Measurements from ENCODE around the gene COPS4. TPM values are rescaled to one million over a fixed set of nuclear protein-coding genes. Genes with fewer than 3 reads are reported as not detected.
"Not testable (repeated sequence)": the region's sequence is repeated elsewhere in the genome, so short reads cannot be mapped to it uniquely, and the experiment has no call there.

Gene COPS4
- total RNA-seq, 2 experiments from 2014 or later: 27.6 to 33.1 TPM

- H3K27me3 Mint-ChIP-seq: no peaks in the 10 kb centered on the region
- peak overlapping the region; percentile 80 for H3K4me3 Mint-ChIP-seq
- ATAC-seq (peak; percentile 51), DNase-seq (peak; percentile 58)
- H3K27ac Mint-ChIP-seq: peak overlapping the region; percentile 92
- CTCF ChIA-PET: interaction anchor here (0.6 to 5.7 kb wide), 24 partner anchors 9 to 712 kb away, joined by 3 to 27 read pairs (median 4); partner anchors contain the start of genes COPS4 and COQ2
- peaks cover 32% of the 10 kb centered on the region for H3K36me3 Mint-ChIP-seq
- peaks cover 55% of the 10 kb centered on the region for H3K4me1 Mint-ChIP-seq
- H3K9me3 Mint-ChIP-seq (ENCODE audit: low read depth): no peaks in the 10 kb centered on the region
These were observed 74.7 kb downstream of the COPS4 start for GRCh38 chr4:83109480-83110222.

GRCh38 chr4:83110223-83110945, 75.4 kb downstream of the COPS4 start:
- CTCF ChIA-PET: interaction anchor here (0.6 to 5.7 kb wide), 22 partner anchors 9 to 712 kb away, joined by 3 to 27 read pairs (median 6); partner anchors contain the start of genes COPS4 and COQ2
- H3K4me3 Mint-ChIP-seq: peak overlapping the region; percentile 80
- peak overlapping the region; percentile 92 for H3K27ac Mint-ChIP-seq
- H3K36me3 Mint-ChIP-seq: peaks cover 26% of the 10 kb centered on the region
- no peaks in the 10 kb centered on the region for H3K27me3 Mint-ChIP-seq
- peaks cover 62% of the 10 kb centered on the region for H3K4me1 Mint-ChIP-seq
- no peaks in the 10 kb centered on the region for H3K9me3 Mint-ChIP-seq (ENCODE audit: low read depth)
- peak; percentile 88 for ATAC-seq
- DNase-seq: peak; percentile 94

- DNase-seq (no peak), ATAC-seq (no peak)
- CTCF ChIA-PET: interaction anchor here (1.0 to 5.7 kb wide), 18 partner anchors 10 to 173 kb away, joined by 3 to 27 read pairs (median 8); partner anchors contain the start of gene COQ2
- peaks cover 22% of the 10 kb centered on the region for H3K36me3 Mint-ChIP-seq
- peak overlapping the region; percentile 81 for H3K4me3 Mint-ChIP-seq
- H3K9me3 Mint-ChIP-seq (ENCODE audit: low read depth): no peaks in the 10 kb centered on the region
- no peaks in the 10 kb centered on the region for H3K27me3 Mint-ChIP-seq
- peak overlapping the region; percentile 92 for H3K27ac Mint-ChIP-seq
- peaks cover 64% of the 10 kb centered on the region for H3K4me1 Mint-ChIP-seq
These were observed 76.2 kb downstream of the COPS4 start for GRCh38 chr4:83110970-83111750.

GRCh38 chr4:83111751-83112141, 76.8 kb downstream of the COPS4 start:
- peaks cover 16% of the 10 kb centered on the region for H3K36me3 Mint-ChIP-seq
- not testable (repeated sequence) for H3K9me3 Mint-ChIP-seq (ENCODE audit: low read depth); DNase-seq; ATAC-seq; H3K27me3 Mint-ChIP-seq
- CTCF ChIA-PET: interaction anchor here (1.0 to 5.7 kb wide), 7 partner anchors 9 to 169 kb away, joined by 3 to 27 read pairs (median 15); no protein-coding TSS in a partner anchor
- H3K4me3 Mint-ChIP-seq: peak overlapping the region; percentile 81
- H3K4me1 Mint-ChIP-seq: peaks cover 64% of the 10 kb centered on the region
- peak overlapping the region; percentile 86 for H3K27ac Mint-ChIP-seq

- no peaks in the 10 kb centered on the region for H3K27me3 Mint-ChIP-seq
- peak overlapping the region; percentile 81 for H3K4me3 Mint-ChIP-seq
- CTCF ChIA-PET: interaction anchor here (0.7 to 5.7 kb wide), 12 partner anchors 9 to 169 kb away, joined by 3 to 27 read pairs (median 12); no protein-coding TSS in a partner anchor
- H3K27ac Mint-ChIP-seq: peak overlapping the region; percentile 92
- DNase-seq (peak; percentile 47), ATAC-seq (no peak)
- peaks cover 64% of the 10 kb centered on the region for H3K4me1 Mint-ChIP-seq
- no peaks in the 10 kb centered on the region for H3K9me3 Mint-ChIP-seq (ENCODE audit: low read depth)
- peaks cover 16% of the 10 kb centered on the region for H3K36me3 Mint-ChIP-seq
These were observed 77.2 kb downstream of the COPS4 start for GRCh38 chr4:83112231-83112630.

- H3K4me1 Mint-ChIP-seq: peaks cover 61% of the 10 kb centered on the region
- H3K36me3 Mint-ChIP-seq: peaks cover 16% of the 10 kb centered on the region
- H3K27ac Mint-ChIP-seq: peak overlapping the region; percentile 92
- no peaks in the 10 kb centered on the region for H3K27me3 Mint-ChIP-seq
- H3K9me3 Mint-ChIP-seq (ENCODE audit: low read depth): no peaks in the 10 kb centered on the region
- peak overlapping the region; percentile 81 for H3K4me3 Mint-ChIP-seq
- CTCF ChIA-PET: interaction anchor here (0.7 to 3.1 kb wide), 12 partner anchors 8 to 172 kb away, joined by 3 to 20 read pairs (median 4); partner anchors contain the start of gene COQ2
- DNase-seq (peak; percentile 64), ATAC-seq (peak; percentile 12)
These were observed 77.9 kb downstream of the COPS4 start for GRCh38 chr4:83112678-83113428.

- DNase-seq (peak; percentile 55), ATAC-seq (no peak)
- Mint-ChIP-seq H3K9me3 (ENCODE audit: low read depth) (no peaks in the 10 kb centered on the region), H3K36me3 (peaks cover 16% of the 10 kb centered on the region), H3K27ac (peak overlapping the region; percentile 92), H3K4me3 (peak overlapping the region; percentile 81), H3K27me3 (no peaks in the 10 kb centered on the region), H3K4me1 (peaks cover 57% of the 10 kb centered on the region)
- CTCF ChIA-PET: interaction anchor here (0.7 to 3.1 kb wide), 10 partner anchors 30 to 171 kb away, joined by 3 to 20 read pairs (median 8); partner anchors contain the start of gene COQ2
These were observed 78.4 kb downstream of the COPS4 start for GRCh38 chr4:83113429-83113786.

GRCh38 chr4:83114576-83114975, 79.6 kb downstream of the COPS4 start, which contains the start of gene PLAC8:
PLAC8 (minus strand) TSS chr4:83114729; CDS start chr4:83107921, 6,808 bp downstream.
- Mint-ChIP-seq H3K9me3 (ENCODE audit: low read depth) (no peaks in the 10 kb centered on the region), H3K4me1 (peaks cover 51% of the 10 kb centered on the region), H3K36me3 (peaks cover 11% of the 10 kb centered on the region), H3K4me3 (peak within 1 kb of the TSS; percentile 81), H3K27ac (peak within 1 kb of the TSS; percentile 92), H3K27me3 (peaks cover 5% of the 10 kb centered on the region)
- peak; percentile 45 for ATAC-seq
- DNase-seq: peak; percentile 80
- CTCF ChIA-PET: interaction anchor here (0.6 to 3.1 kb wide), 12 partner anchors 11 to 168 kb away, joined by 3 to 20 read pairs (median 3); no protein-coding TSS in a partner anchor

- Mint-ChIP-seq H3K27ac (peak overlapping the region; percentile 85), H3K4me3 (peak overlapping the region; percentile 81), H3K27me3 (peaks cover 5% of the 10 kb centered on the region), H3K9me3 (ENCODE audit: low read depth) (no peaks in the 10 kb centered on the region), H3K4me1 (peaks cover 51% of the 10 kb centered on the region), H3K36me3 (peaks cover 11% of the 10 kb centered on the region)
- ATAC-seq (no peak), DNase-seq (no peak)
- CTCF ChIA-PET: interaction anchor here (0.8 to 3.1 kb wide), 9 partner anchors 11 to 167 kb away, joined by 3 to 20 read pairs (median 3); no protein-coding TSS in a partner anchor
These were observed 80.0 kb downstream of the COPS4 start for GRCh38 chr4:83115000-83115399.

GRCh38 chr4:83115656-83116285, 80.8 kb downstream of the COPS4 start:
- Mint-ChIP-seq H3K27me3 (peaks cover 5% of the 10 kb centered on the region), H3K9me3 (ENCODE audit: low read depth) (no peaks in the 10 kb centered on the region), H3K36me3 (peaks cover 11% of the 10 kb centered on the region), H3K27ac (no peak overlapping the region), H3K4me3 (no peak overlapping the region), H3K4me1 (peaks cover 44% of the 10 kb centered on the region)
- DNase-seq (no peak), ATAC-seq (no peak)
- CTCF ChIA-PET: interaction anchor here (0.8 to 3.0 kb wide), 5 partner anchors 10 to 167 kb away, joined by 3 to 20 read pairs (median 3); no protein-coding TSS in a partner anchor

GRCh38 chr4:83118869-83119268, 83.9 kb downstream of the COPS4 start:
- Mint-ChIP-seq H3K4me3 (no peak overlapping the region), H3K36me3 (peaks cover 3% of the 10 kb centered on the region), H3K27me3 (peaks cover 9% of the 10 kb centered on the region), H3K4me1 (peaks cover 21% of the 10 kb centered on the region), H3K27ac (no peak overlapping the region), H3K9me3 (ENCODE audit: low read depth) (no peaks in the 10 kb centered on the region)
- CTCF ChIA-PET: interaction anchor here (1.2 kb wide), 1 partner anchor 11 kb away, joined by 3 read pairs; no protein-coding TSS in a partner anchor
- DNase-seq (no peak), ATAC-seq (no peak)
